Astrocyte (in vitro differentiated cells and primary cell): ENCODE results near the gene PIP4K2A. TPM values are rescaled to one million over a fixed set of nuclear protein-coding genes. Genes with fewer than 3 reads are reported as not detected.

Experiments used
- DNase-seq: peaks from one replicate; pipeline ENCODE4 v3.0.0-alpha.2; 2010; ENCODE audit warnings: low read depth
- FAIRE-seq: peaks from 2 replicates; lab custom pipeline; 2011; peaks lifted over from hg19 to GRCh38; lab: Jason Lieb, UNC
- H2AFZ ChIP-seq: 2 replicates; pipeline ENCODE4 v1.6.0; 2012; ENCODE audit warnings: low read depth, low read length, inconsistent platforms
- H3K27ac ChIP-seq: 2 replicates; pipeline ENCODE4 v1.5.1; 2011; ENCODE audit warnings: low read depth, low read length, inconsistent platforms
- H3K27me3 ChIP-seq: 2 replicates; pipeline ENCODE4 v1.6.0; 2011; ENCODE audit warnings: low read length, inconsistent platforms; ENCODE audit not compliant: insufficient read depth
- H3K36me3 ChIP-seq: 2 replicates; pipeline ENCODE4 v1.5.1; 2011; ENCODE audit warnings: low read length, inconsistent platforms; ENCODE audit not compliant: insufficient read depth
- H3K4me1 ChIP-seq: 2 replicates; pipeline ENCODE4 v1.5.1; 2011; ENCODE audit warnings: low read length, inconsistent platforms; ENCODE audit not compliant: insufficient read depth
- H3K4me2 ChIP-seq: 2 replicates; pipeline ENCODE4 v1.6.0; 2012; ENCODE audit warnings: low read length, inconsistent platforms
- H3K4me3 ChIP-seq: 2 replicates; pipeline ENCODE4 v1.5.1; 2011; ENCODE audit warnings: low read depth, mild to moderate bottlenecking, low read length, inconsistent platforms; ENCODE audit not compliant: insufficient read depth
- H3K79me2 ChIP-seq: 2 replicates; pipeline ENCODE4 v1.6.0; 2012; ENCODE audit warnings: mild to moderate bottlenecking, low read length, inconsistent platforms; ENCODE audit not compliant: insufficient read depth
- H3K9ac ChIP-seq: 2 replicates; pipeline ENCODE4 v1.6.0; 2012; ENCODE audit warnings: mild to moderate bottlenecking, low read length, inconsistent platforms
- H3K9me3 ChIP-seq: 2 replicates; pipeline ENCODE4 v1.5.1; 2012; ENCODE audit warnings: low read depth, mild to moderate bottlenecking, low read length, inconsistent platforms; ENCODE audit not compliant: insufficient read depth
- H4K20me1 ChIP-seq: 2 replicates; pipeline ENCODE4 v1.6.0; 2012; ENCODE audit warnings: low read length, inconsistent platforms; ENCODE audit not compliant: insufficient read depth
- H3K27ac Mint-ChIP-seq: one replicate; pipeline ENCODE4 v1.8.0; 2021; ENCODE audit warnings: mild to moderate bottlenecking, mixed read lengths; ENCODE audit not compliant: unreplicated experiment
- H3K27me3 Mint-ChIP-seq: one replicate; pipeline ENCODE4 v1.8.0; 2021; ENCODE audit warnings: low read depth, mixed read lengths; ENCODE audit not compliant: unreplicated experiment
- H3K36me3 Mint-ChIP-seq: one replicate; pipeline ENCODE4 v1.8.0; 2021; ENCODE audit warnings: low read depth, mixed read lengths; ENCODE audit not compliant: unreplicated experiment
- H3K4me1 Mint-ChIP-seq: one replicate; pipeline ENCODE4 v1.8.0; 2021; ENCODE audit warnings: low read depth, mixed read lengths; ENCODE audit not compliant: unreplicated experiment
- H3K4me3 Mint-ChIP-seq: one replicate; pipeline ENCODE4 v1.8.0; 2021; ENCODE audit warnings: mild to moderate bottlenecking, moderate library complexity, mixed read lengths; ENCODE audit not compliant: unreplicated experiment
- H3K9me3 Mint-ChIP-seq: one replicate; pipeline ENCODE4 v1.8.0; 2021; ENCODE audit warnings: mild to moderate bottlenecking, mixed read lengths; ENCODE audit not compliant: unreplicated experiment
- CTCF ChIP-seq: IDR thresholded peaks from 2 replicates; pipeline ENCODE4 v1.5.1; 2011; ENCODE audit warnings: low read depth, mild to moderate bottlenecking, inconsistent platforms, low read length, moderate library complexity; ENCODE audit not compliant: insufficient read depth
- EZH2 ChIP-seq: IDR thresholded peaks from 2 replicates; pipeline ENCODE4 v1.6.1; 2012; ENCODE audit warnings: mild to moderate bottlenecking, low read length, inconsistent platforms; ENCODE audit not compliant: insufficient read depth
- total RNA-seq: library from RNA; stranded (reverse); gene quantifications from 2 replicates; pipeline ENCODE4 v1.2.1, GENCODE V29; 2021

The PIP4K2A gene
- total RNA-seq, 1 donor from 2014 or later: 36.8 TPM

GRCh38 chr10:22630234-22631174 is 83.9 kb downstream of the PIP4K2A start:
- Mint-ChIP-seq H3K4me3 (no peak overlapping the region), H3K4me1 (peaks cover 53% of the 10 kb centered on the region), H3K27me3 (no peaks in the 10 kb centered on the region), H3K27ac (peak overlapping the region; percentile 79), H3K9me3 (peaks cover 1% of the 10 kb centered on the region), H3K36me3 (peaks cover 2% of the 10 kb centered on the region)
- DNase-seq (peak; percentile 62), FAIRE-seq (peak; percentile 83)
- no peak overlapping the region for H3K4me3 ChIP-seq
- peaks cover 77% of the 10 kb centered on the region for H3K79me2 ChIP-seq
- H3K9me3 ChIP-seq: no peaks in the 10 kb centered on the region
- peak overlapping the region; percentile 45 for H3K4me2 ChIP-seq
- no peaks in the 10 kb centered on the region for H3K36me3 ChIP-seq
- H3K9ac ChIP-seq: no peak overlapping the region
- H3K27ac ChIP-seq: no peak overlapping the region
- H2AFZ ChIP-seq: no peak overlapping the region
- H3K4me1 ChIP-seq: peaks cover 30% of the 10 kb centered on the region
- no peaks in the 10 kb centered on the region for H3K27me3 ChIP-seq
- TF ChIP-seq CTCF (no peak), EZH2 (no peak)
- H4K20me1 ChIP-seq: peaks cover 17% of the 10 kb centered on the region

- H3K4me1 Mint-ChIP-seq: peaks cover 60% of the 10 kb centered on the region
- TF ChIP-seq EZH2 (no peak), CTCF (no peak)
Measured at GRCh38 chr10:22629852-22630233, 84.5 kb downstream of the PIP4K2A start.

GRCh38 chr10:22629126-22629525 is 85.3 kb downstream of the PIP4K2A start:
- Histone ChIP-seq H2AFZ (no peak overlapping the region), H3K4me1 (peaks cover 41% of the 10 kb centered on the region), H4K20me1 (peaks cover 12% of the 10 kb centered on the region), H3K27me3 (no peaks in the 10 kb centered on the region), H3K9me3 (no peaks in the 10 kb centered on the region), H3K4me3 (no peak overlapping the region), H3K4me2 (no peak overlapping the region), H3K27ac (no peak overlapping the region), H3K9ac (no peak overlapping the region), H3K36me3 (no peaks in the 10 kb centered on the region), H3K79me2 (peaks cover 72% of the 10 kb centered on the region)
- no peak for TF ChIP-seq EZH2
- no peak for TF ChIP-seq CTCF
- H3K27me3 Mint-ChIP-seq: no peaks in the 10 kb centered on the region
- no peak for FAIRE-seq
- H3K9me3 Mint-ChIP-seq: peaks cover 1% of the 10 kb centered on the region
- H3K4me1 Mint-ChIP-seq: peaks cover 66% of the 10 kb centered on the region
- H3K36me3 Mint-ChIP-seq: no peaks in the 10 kb centered on the region
- DNase-seq: no peak
- peak overlapping the region; percentile 4 for H3K4me3 Mint-ChIP-seq
- peak overlapping the region; percentile 55 for H3K27ac Mint-ChIP-seq

More at GRCh38 chr10:22629852-22630233, 84.5 kb downstream of the PIP4K2A start:
- no peaks in the 10 kb centered on the region for H3K27me3 Mint-ChIP-seq
- Histone ChIP-seq H3K4me3 (no peak overlapping the region), H3K4me1 (peaks cover 35% of the 10 kb centered on the region), H2AFZ (no peak overlapping the region), H3K79me2 (peaks cover 77% of the 10 kb centered on the region), H3K27me3 (no peaks in the 10 kb centered on the region), H3K27ac (no peak overlapping the region), H4K20me1 (peaks cover 12% of the 10 kb centered on the region), H3K4me2 (no peak overlapping the region), H3K9ac (no peak overlapping the region), H3K9me3 (no peaks in the 10 kb centered on the region), H3K36me3 (no peaks in the 10 kb centered on the region)
- H3K27ac Mint-ChIP-seq: peak overlapping the region; percentile 21
- H3K36me3 Mint-ChIP-seq: peaks cover 1% of the 10 kb centered on the region
- DNase-seq (no peak), FAIRE-seq (no peak)
- H3K9me3 Mint-ChIP-seq: peaks cover 1% of the 10 kb centered on the region
- no peak overlapping the region for H3K4me3 Mint-ChIP-seq
